OCI-LY3 (cell line): ENCODE measurements around the gene TESK2.

ENCODE experiments used
- H2AFZ ChIP-seq: fragments of 200-600, 300-600 bp; shearing (Covaris generic); 2 replicates; pipeline ENCODE4 v1.6.0; 2014; ENCODE audit warnings: antibody characterized with exemption, low read depth, low read length
- H3K27ac ChIP-seq: fragments of 200-600, 300-600 bp; sonication (generic); 2 replicates; pipeline ENCODE4 v1.5.1; 2014; ENCODE audit warnings: mild to moderate bottlenecking, low read length, moderate library complexity, mixed read lengths
- H3K27me3 ChIP-seq: fragments of 200-600, 300-600 bp; sonication (generic); 2 replicates; pipeline ENCODE4 v1.6.1; 2014; ENCODE audit warnings: low read depth, low read length, mixed read lengths
- H3K36me3 ChIP-seq: fragments of 200-600, 300-600 bp; sonication (generic); replicated peaks from 2 replicates; pipeline ENCODE3; 2014; ENCODE audit warnings: low read depth, low read length, mixed read lengths
- H3K4me1 ChIP-seq: fragments of 300-600, 200-600 bp; sonication (generic); 2 replicates; pipeline ENCODE4 v1.6.1; 2014; ENCODE audit warnings: low read length, mixed read lengths
- H3K4me2 ChIP-seq: fragments of 200-600, 300-600 bp; sonication (generic); 2 replicates; pipeline ENCODE4 v1.6.1; 2014; ENCODE audit warnings: low read length, mixed read lengths
- H3K4me3 ChIP-seq: fragments of 300-600, 200-600 bp; sonication (generic); 2 replicates; pipeline ENCODE4 v1.5.1; 2014; ENCODE audit warnings: antibody characterized with exemption, mild to moderate bottlenecking, low read length, moderate library complexity
- H3K79me2 ChIP-seq: fragments of 300-600, 200-600 bp; shearing (Covaris generic); 2 replicates; pipeline ENCODE4 v1.6.1; 2014; ENCODE audit warnings: mild to moderate bottlenecking, low read length, mixed read lengths
- H3K9ac ChIP-seq: fragments of 300-600, 200-600 bp; shearing (Covaris generic); 2 replicates; pipeline ENCODE4 v1.6.0; 2014; ENCODE audit warnings: mild to moderate bottlenecking, low read length, moderate library complexity
- H3K9me3 ChIP-seq: fragments of 200-600, 300-600 bp; shearing (Covaris generic); 2 replicates; pipeline ENCODE4 v1.6.1; 2014; ENCODE audit warnings: low read length, mixed read lengths; ENCODE audit not compliant: insufficient read depth
- H4K20me1 ChIP-seq: fragments of 200-600, 300-600 bp; sonication (generic); 2 replicates; pipeline ENCODE4 v1.6.1; 2016; ENCODE audit warnings: low read length, mixed read lengths; ENCODE audit not compliant: insufficient read depth
- EZH2phosphoT487 ChIP-seq: fragments of 200-600 bp; shearing (Covaris generic); IDR thresholded peaks from 2 replicates; pipeline ENCODE4 v1.6.1; 2018; ENCODE audit warnings: antibody characterized with exemption, mixed run types, low read depth
- TF ChIP-seq, protein P1 (sequence below): fragments of 200-600, 300-600 bp; sonication (generic); IDR thresholded peaks from 2 replicates; pipeline ENCODE4 v1.5.1; 2014; ENCODE audit warnings: antibody characterized with exemption, low read length, low read depth

The TESK2 gene

GRCh38 chr1:45302505-45303150, 188.3 kb downstream of the TESK2 start:
- peak overlapping the region; percentile 64 for H3K4me2 ChIP-seq
- peaks cover 33% of the 10 kb centered on the region for H3K4me1 ChIP-seq
- H3K9me3 ChIP-seq, result no peaks in the 10 kb centered on the region
- H3K9ac ChIP-seq, result peak overlapping the region; percentile 79
- H3K79me2 ChIP-seq, result peaks cover 6% of the 10 kb centered on the region; the same call in 1 of the 2 replicates
- H3K27me3 ChIP-seq, result no peaks in the 10 kb centered on the region
- H3K27ac ChIP-seq, result no peak overlapping the region
- TF ChIP-seq, protein P1, sequence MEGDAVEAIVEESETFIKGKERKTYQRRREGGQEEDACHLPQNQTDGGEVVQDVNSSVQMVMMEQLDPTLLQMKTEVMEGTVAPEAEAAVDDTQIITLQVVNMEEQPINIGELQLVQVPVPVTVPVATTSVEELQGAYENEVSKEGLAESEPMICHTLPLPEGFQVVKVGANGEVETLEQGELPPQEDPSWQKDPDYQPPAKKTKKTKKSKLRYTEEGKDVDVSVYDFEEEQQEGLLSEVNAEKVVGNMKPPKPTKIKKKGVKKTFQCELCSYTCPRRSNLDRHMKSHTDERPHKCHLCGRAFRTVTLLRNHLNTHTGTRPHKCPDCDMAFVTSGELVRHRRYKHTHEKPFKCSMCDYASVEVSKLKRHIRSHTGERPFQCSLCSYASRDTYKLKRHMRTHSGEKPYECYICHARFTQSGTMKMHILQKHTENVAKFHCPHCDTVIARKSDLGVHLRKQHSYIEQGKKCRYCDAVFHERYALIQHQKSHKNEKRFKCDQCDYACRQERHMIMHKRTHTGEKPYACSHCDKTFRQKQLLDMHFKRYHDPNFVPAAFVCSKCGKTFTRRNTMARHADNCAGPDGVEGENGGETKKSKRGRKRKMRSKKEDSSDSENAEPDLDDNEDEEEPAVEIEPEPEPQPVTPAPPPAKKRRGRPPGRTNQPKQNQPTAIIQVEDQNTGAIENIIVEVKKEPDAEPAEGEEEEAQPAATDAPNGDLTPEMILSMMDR, result no peak
- TF ChIP-seq EZH2phosphoT487, result no peak
- H3K36me3 ChIP-seq, result no peaks in the 10 kb centered on the region
- no peaks in the 10 kb centered on the region for H4K20me1 ChIP-seq
- H3K4me3 ChIP-seq, result peak overlapping the region; percentile 93
- no peak overlapping the region for H2AFZ ChIP-seq

- Histone ChIP-seq H3K79me2 (peaks cover 6% of the 10 kb centered on the region; the same call in 1 of the 2 replicates), H4K20me1 (no peaks in the 10 kb centered on the region), H3K27ac (no peak overlapping the region), H3K9me3 (no peaks in the 10 kb centered on the region), H3K4me3 (no peak overlapping the region), H3K27me3 (no peaks in the 10 kb centered on the region), H3K9ac (no peak overlapping the region), H2AFZ (no peak overlapping the region), H3K36me3 (no peaks in the 10 kb centered on the region), H3K4me1 (peaks cover 16% of the 10 kb centered on the region), H3K4me2 (no peak overlapping the region)
- no peak for TF ChIP-seq EZH2phosphoT487
- TF ChIP-seq, protein P1, result no peak
Observed at GRCh38 chr1:45300669-45300997, 190.3 kb downstream of the TESK2 start.

DNA sequence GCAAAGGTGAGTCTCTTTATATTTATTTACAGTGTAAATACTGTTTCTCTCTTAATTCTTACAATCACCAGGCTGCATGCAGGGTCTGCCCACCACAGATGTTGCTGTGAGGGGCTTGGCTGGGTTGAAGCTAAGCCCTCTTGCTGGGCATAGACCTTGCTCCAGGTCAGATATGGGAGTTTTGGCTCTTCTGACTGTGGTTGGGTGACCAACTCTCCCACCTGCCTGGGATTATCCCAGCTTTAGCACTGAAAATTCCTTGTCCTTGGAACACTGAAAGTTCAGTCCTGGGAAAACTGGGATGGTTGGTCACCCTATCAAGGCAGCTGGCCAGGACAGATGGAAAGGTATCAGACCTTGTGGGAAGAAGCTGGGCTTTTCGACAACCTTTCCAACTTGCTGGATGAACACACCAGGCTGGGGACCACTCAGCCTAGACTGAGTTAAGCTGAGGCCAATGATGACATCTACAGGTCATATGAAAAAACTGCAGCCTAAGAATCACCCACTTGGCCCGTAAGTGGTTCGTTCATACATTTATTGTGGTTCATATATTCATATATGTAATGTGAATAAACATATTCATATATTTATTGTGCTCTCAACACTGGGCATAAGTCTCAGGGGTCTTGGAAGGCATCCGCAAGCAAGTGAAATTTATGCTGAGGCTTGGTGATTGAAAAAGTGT, 190.8 kb downstream of the TESK2 start:
- Histone ChIP-seq H4K20me1 (no peaks in the 10 kb centered on the region), H3K36me3 (no peaks in the 10 kb centered on the region), H3K4me2 (no peak overlapping the region), H3K4me1 (peaks cover 11% of the 10 kb centered on the region), H3K79me2 (peaks cover 6% of the 10 kb centered on the region; the same call in 1 of the 2 replicates), H2AFZ (no peak overlapping the region), H3K4me3 (no peak overlapping the region), H3K9me3 (no peaks in the 10 kb centered on the region), H3K27ac (no peak overlapping the region), H3K9ac (no peak overlapping the region), H3K27me3 (no peaks in the 10 kb centered on the region)
- TF ChIP-seq, protein P1, result peak; percentile 70
- no peak for TF ChIP-seq EZH2phosphoT487

DNA sequence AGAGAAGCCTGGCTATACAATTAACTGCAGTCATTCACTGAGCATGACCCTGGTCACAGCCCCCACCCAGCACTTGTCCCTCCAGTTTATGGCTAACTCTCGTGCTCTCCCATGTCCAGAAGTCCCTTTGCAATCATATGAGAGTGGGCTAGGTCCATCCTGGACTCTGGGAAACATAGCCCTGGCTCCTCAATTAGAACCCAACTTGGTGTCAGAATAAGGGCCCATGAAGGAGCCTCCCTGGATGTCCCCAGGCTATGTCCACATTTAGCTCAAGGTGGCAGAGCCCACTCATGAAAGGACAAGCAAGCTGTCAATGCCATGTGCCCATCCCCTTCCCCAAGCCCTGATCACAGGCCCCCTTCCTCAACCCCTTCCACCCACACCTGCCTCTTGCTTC, 191.7 kb downstream of the TESK2 start:
- TF ChIP-seq, protein P1, result no peak
- no peak for TF ChIP-seq EZH2phosphoT487
- no peaks in the 10 kb centered on the region for H3K36me3 ChIP-seq
- H3K27ac ChIP-seq, result no peak overlapping the region
- no peaks in the 10 kb centered on the region; the same call in 1 of the 2 replicates for H3K79me2 ChIP-seq
- H2AFZ ChIP-seq, result no peak overlapping the region
- H3K4me3 ChIP-seq, result no peak overlapping the region
- H3K27me3 ChIP-seq, result no peaks in the 10 kb centered on the region
- no peak overlapping the region for H3K9ac ChIP-seq
- no peaks in the 10 kb centered on the region for H4K20me1 ChIP-seq
- no peak overlapping the region for H3K4me2 ChIP-seq
- no peaks in the 10 kb centered on the region for H3K9me3 ChIP-seq
- H3K4me1 ChIP-seq, result 0 out of 2 replicates have a peak, but pooled peaks cover 3% of the 10 kb centered on the region
